Dedifferentiated amniotic fluid mesenchymal stem cell (primary cell): ENCODE data around the gene CD58.

Experiments
- DNase-seq: peaks from one replicate; pipeline ENCODE4 v3.0.0-alpha.2; 2016; ENCODE audit errors: extremely low spot score

Gene CD58

DNA sequence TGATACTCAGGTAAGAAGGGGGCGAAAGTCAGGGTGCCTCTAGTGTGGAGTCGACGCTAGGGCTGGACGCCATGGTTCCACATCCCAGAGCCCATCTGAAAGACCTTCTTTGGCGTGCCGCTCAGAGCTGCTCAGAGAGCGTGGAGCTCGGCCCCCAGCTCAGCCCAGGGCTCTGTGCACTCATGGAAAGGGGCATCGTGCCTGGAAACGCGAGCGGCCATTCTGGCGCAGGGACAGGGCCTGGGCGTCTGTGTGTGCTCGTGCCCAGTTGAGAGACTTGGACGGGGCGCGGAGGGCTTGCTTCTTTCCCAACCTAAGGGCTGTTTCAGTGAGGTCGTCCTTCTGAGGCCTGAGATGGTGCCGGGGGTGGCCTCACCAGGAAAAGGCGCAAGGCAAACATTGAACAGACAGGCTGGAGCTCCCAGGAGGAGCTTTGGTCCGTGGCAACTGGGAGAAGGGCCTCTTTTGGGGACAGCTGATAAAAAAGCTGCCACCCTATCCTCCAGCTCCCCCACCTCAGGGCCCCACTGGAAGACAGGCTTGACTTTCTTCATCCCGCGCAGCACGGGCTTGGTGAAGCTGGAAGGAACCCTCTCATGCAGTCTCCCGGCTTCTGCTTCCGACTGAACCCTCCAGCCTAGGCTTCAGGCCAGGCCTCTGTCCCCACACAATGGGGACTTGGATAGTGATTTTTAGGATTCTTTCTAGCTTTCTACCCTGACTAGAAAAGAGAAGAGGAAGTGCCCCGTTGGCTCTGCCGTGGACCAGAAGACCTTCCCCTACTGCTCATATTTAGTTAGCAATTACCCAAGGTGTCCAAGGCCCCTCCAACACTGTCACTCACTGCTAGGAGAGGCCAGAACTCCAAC, 77.1 kb downstream of the CD58 start:
- no peak for DNase-seq

DNA sequence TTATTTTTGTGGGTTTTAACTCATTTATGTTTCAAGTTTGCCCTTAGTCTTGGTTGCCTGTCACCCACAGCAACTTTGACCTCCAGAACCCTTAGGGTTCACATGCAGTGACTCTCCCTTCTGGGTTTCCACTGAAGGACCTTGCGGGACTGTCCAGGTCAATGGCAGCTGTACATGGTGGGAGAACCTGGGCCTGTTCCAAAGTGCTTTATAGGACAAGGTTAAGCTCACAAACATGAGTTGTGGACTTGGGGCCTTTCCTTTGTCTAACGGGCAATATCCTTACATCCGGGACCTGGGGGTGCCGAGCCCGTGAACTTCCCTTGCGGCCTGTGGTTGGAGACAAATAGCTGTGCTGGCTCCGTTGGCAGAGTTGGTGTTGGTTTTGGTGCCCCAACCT, 77.8 kb downstream of the CD58 start:
- no peak for DNase-seq

DNA sequence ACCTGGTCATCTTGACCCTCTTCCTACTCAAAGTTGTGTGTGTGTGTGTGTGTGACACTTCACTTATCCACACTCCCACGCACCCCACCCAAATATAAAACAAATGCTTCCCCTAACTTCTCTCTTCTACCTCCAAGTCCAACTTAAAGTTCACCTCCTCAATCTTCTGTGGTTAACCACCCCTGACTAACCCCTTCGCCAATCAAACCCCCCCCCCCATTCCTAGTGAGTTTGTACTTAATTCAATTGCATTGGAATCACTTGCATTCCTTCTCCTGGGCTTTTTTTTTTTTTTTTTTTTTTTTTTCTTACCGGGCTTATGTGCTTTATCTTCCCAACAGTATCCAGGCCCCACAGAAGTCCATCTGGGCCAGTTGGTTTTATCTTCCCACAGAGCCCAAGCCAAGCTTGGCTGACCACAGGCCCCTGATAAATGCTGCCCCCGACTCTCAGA, 78.4 kb downstream of the CD58 start:
- no peak for DNase-seq

DNA sequence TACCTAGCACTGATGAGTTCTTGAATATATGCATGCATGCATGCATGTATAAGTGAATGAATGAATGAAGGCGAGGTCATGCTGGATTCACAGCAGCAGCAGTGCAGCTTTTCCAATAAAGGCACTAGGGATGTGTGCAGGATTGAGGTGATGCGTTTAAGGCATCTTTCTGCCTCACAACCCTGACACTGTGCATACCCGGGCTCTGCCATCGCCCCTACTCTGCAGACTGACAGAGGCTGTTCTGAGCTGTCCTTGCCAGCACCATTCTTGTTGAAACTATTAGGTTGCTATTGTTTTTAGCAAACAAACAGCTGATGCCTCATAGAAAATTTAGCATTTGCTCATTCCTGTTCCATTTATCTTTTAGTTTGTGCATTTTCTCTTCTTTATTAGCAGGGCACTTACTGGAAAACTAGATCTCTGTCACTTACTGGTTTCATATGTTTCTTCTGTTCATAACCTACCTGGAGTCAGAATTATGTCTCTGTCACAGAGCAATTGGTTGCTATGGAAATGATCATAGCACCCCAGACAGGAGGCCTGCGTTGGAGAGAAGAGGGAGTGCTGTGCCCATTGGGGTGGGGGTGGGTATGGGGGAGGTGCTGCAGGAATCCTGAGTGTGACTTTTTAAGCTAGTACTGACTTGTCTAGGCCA, 79.0 kb downstream of the CD58 start:
- no peak for DNase-seq

DNA sequence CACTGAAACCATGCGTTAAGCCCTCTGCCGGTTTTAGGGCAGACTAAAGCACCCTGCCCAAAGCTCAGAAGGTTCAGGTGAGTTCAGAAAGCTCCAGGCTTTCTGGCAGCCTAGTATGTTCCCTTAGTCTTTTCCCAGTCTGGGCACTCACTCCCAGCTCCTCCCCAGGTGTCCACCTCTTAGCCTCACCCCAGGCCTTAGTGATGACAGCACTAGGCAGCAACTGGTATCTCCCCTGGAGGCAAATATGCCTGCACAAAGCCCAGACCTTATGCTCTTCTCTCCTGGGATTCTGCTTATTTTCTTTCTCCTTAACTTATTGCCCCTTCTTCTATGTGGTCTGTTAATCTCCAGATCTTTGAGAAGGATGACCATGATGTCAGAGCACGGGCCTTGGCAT, 80.2 kb downstream of the CD58 start:
- DNase-seq: no peak

DNA sequence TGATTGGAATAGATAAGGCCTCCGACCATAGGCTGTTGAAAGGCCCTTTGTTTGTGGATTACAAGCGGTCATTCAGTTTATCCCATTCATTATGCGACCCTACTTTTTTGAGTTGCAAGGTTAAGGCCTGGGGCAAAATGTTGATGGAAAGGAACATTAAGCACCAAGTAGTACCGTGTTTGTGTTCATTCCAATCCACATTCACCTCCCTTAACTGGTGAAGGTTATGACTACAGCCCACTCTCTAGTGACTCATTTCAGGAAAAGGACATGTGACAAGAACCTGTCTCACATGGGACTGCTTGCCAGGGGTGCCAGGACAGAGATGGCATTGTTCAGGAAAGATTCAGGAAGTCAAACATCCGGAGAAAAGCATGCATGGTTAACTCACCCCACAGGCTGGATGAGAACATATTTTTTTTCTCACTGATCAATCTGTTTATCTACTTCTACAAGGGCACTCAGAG, 81.6 kb downstream of the CD58 start:
- DNase-seq: no peak

DNA sequence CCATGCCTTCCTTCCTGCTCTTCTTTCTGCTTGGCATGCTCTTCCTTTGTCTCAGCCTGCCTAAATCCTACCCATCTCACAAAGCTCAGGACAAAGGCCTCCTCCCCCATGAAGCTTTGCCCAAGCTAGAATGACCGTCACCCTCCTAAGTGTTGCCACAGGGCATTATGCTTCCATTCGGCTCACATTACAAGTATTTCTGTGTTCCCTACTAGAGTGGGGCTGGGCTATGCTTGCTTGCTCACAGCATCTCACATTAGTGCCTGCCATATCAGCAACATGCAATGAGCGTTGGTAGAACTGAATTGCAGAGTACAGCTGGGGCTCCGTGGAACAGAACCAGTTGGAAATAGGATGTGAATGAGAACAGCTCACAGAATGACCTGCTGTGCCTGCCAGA, 82.8 kb downstream of the CD58 start:
- no peak for DNase-seq

DNA sequence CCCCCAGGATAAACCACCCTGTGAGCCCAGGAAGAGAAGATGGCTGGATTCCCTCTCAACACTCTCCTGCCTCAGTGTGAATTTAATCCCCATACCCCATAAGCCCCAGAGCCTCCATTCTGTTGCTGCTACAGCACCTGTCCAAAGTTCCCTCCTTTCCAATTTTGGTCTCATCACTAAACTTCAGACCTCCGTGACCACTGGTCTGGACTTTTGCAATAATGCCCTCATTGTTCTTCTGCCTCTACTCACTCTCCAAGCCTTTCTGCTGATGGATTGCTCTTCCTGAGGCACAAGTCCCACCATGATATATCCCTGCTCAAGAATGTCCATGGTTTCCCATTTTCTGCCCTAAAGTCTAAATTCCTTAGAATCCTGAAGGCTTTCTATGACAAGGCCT, 83.2 kb downstream of the CD58 start:
- DNase-seq: no peak

DNA sequence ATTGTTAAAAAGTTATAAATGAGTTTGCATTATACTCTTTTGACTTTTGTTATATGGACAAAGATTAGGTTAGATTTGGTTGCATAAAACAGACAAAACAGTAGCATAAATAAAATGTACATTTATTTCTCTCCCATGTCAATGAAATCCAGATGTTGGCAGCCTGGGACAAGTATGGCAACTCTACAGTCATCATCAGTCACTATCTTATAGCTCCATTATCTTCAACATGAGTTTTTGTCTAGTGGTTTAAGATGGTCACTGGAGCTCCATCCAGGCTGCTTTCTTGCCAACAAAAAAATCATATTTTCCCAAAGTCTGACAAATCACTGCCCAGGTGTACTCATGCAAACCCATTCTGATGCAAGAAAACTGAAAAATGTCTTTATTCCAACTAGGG, 83.8 kb downstream of the CD58 start:
- DNase-seq: no peak

DNA sequence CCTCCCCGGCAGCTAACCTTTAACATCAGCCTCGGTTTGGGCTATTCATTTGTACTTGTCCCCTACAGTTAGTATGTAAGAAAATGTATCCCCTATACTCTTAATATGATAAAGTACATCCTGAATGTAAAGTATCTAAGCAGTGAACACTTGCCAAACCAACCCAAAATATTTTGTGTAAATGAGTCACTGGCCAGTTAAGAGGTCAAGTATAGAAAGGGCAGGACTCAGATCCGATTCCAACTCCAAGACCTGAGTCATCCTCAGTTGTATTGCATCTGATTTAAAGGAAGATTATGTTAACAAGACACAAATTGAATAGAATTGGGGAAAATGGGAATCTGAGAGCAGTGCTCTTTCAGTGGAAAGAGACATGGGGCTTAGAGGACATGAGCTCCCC, 84.4 kb downstream of the CD58 start:
- peak; percentile 54 for DNase-seq

DNA sequence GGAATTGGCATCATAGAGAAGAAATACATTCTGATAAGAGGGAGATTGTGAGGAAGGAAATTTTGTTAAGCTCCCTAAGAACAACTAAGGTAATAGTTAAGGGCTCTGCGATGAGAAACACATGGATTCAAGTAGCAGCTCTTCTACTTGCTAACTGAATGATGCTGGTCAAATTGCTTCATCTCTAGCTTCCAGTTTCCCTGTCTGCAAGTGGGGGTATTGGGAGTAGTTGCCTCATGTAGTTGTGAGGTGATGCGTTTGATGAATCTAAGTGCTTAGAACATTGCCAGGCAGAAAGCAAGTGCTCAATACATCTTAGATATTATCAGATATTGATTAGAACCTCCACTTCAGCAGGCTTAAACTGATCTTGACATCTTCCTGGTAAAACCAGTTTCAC, 84.8 kb downstream of the CD58 start:
- no peak for DNase-seq

DNA sequence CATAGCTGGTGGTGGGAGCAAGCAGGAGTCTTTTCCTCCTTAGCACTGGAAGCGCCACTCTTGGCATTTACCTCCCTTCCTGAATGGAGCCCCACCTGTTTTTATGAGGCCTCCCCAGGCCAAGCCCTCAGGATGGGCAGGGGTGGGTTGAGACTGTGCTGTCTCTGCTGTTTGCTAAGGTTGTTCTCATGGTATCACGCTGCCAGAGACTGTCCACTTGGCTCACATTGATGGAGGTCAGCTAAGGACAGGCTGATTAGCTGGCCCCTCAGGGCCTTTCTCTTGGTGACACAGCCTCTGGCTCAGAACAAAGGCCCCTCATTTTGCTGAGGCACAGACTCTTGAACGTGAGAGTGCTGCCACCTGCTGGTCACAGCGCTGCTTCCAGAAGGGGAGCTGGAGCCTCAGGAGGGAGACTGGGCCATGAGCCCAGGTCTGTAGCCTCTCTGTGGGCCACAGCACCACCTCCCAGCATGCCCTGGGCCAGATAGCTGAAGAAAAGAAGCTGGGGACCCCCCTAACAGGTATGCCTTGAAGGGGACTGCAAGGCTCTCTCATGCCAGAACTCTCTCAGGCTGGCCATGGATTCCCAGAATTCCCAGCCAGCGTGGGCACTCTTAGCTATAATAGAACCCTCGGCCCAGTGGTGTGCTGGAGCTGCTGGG, 85.6 kb downstream of the CD58 start:
- peak; percentile 84 for DNase-seq

DNA sequence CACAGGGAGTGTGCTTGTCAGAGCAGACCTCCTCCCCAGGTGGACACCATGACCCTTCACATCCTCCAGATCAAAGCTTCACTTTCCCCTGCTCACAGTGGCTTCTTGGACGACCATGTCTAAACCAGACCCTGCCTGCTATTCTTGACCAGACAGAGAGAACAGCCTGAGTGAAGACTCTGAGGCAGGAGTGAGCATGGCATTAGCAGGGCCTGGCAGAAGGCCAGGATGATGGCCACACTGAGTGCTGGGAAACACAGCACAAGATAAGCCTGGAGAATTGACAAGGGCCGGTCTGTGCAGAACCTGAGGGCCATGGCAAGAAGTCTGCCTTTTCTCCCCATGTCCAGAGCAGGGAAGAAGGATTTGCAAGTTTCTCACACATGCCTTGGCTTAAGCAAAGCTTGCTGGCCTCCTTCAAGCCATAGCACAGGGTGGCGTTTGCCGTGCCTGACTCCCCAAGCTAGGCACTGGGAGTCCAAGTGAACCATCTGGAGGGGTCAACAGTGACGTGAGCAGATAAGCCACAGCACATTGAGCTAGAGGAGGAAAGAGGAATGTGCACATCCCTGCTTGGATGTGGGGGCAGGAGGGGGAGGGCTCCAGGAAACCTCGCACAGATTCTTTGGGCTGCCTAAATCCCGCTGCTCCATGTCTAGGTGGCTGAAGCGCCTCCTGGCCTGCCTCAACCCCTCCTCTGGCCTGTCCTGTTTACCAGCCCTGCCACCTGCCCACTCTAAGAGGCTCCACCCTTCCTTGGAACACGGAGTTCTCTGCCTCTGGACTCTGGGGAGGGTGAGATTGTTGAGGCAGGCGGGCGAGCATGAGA, 87.1 kb downstream of the CD58 start:
- DNase-seq: no peak

DNA sequence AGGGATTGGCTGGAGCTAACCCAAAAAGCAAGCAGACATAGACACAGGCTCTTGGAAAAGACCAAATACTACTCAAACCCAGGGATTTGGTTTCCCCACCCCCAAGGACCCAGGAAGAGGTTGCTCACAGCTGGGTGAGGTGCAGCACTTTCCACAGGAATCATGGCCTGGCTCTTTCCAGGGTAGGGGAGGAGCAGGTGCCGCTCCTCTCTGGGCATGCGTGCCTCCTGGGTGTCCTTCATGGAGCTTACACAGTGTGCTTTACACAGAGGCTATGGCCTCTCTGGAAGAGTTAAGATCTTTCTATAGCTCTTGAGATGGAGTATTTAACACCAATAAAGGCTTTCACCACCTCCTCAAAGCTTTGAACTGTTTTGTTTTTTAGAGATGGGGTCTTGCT, 88.3 kb downstream of the CD58 start:
- DNase-seq: no peak

DNA sequence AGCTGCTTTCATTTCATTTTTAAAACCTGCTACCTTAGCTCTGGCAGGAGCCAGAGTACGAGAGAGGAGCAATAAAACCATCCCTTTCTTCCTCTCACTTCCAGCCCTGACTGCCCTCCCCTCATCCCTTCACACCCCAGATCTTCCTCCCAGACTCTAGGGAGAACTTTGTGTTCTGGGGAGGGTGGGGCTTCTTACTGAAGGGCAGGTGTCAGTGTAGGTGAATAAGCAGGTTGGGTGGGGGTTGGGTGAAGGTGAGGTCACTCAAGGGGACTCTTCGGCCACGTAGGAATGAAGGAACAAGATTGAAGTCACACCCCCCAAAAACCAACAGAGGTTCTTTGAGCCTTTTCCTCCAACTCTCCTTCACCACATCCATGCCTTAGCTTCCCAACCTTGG, 88.9 kb downstream of the CD58 start:
- DNase-seq: no peak

DNA sequence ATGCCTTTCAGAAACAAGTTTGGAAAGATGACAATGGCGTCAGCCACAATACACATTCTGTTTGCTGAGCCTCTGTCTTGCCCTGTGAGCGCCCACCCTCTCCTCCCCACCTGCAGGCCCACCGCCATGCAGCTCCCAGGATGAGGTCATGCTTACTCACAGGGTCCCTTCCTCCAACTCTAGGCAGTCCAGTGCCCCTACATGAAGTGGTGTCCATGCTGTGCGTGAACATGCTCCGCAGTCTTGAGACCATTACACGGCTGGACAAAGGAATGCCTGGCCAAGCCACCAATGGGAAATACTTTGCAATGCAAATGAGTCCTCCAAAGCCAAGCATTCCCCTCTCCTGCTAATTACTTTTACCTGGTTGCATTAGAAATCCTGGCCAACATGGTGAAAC, 92.2 kb downstream of the CD58 start:
- no peak for DNase-seq

DNA sequence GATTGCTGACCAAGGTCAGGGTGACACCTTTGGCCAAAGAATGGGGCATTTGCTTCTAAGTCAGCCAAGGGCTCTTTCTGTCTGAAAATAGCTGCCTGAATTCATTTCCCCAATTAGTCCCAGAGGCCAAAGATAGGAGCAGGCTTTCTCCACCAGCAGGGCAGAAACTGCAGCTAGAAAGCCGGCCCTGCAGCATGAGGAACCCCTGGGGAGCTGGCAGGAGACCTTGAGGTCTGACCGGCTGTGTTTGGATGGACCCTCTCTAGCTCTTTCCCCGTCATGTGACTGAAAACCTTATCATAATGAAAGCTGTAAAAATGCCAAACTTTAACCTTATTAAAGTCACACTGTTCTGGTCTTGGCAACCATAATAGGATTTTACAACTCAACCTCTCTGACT, 93.4 kb downstream of the CD58 start:
- DNase-seq: no peak

DNA sequence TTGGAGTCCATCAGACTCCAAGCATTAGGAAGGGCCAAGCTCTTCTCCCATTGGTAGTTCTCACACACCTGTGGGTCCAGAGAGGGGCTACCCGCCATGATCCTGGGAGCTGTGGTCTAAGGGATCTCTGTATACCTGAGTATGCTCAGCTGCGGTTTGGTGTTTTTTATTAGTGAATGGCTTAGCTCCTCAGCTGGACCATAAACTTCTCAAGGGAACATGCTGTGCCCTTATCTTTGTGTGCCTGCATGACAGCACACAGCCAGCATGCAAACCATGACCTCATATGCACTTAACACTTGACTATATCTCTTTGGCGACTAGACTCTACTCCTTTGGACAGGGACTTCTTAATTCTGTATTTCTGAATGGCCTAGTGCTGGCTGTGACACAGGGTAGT, 94.5 kb downstream of the CD58 start:
- DNase-seq: no peak

DNA sequence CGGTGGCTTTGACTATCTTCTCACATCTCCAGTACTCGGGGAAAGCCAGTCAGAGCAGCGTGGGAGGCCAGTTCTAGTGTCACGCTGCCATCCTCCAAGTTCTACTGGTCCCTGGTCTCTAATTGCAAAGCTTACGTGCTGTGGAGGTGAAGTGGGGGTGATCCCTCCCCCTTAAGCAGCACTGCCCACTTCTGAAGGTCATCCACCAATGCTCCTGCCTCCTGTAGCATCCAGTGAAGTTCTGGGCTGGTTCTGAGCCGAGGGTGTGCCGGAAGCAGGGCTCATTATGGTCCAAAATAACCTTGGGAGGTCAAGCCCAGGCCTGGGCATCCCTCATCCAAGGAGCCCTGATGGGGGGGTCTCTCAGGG, 95.0 kb downstream of the CD58 start:
- no peak for DNase-seq

DNA sequence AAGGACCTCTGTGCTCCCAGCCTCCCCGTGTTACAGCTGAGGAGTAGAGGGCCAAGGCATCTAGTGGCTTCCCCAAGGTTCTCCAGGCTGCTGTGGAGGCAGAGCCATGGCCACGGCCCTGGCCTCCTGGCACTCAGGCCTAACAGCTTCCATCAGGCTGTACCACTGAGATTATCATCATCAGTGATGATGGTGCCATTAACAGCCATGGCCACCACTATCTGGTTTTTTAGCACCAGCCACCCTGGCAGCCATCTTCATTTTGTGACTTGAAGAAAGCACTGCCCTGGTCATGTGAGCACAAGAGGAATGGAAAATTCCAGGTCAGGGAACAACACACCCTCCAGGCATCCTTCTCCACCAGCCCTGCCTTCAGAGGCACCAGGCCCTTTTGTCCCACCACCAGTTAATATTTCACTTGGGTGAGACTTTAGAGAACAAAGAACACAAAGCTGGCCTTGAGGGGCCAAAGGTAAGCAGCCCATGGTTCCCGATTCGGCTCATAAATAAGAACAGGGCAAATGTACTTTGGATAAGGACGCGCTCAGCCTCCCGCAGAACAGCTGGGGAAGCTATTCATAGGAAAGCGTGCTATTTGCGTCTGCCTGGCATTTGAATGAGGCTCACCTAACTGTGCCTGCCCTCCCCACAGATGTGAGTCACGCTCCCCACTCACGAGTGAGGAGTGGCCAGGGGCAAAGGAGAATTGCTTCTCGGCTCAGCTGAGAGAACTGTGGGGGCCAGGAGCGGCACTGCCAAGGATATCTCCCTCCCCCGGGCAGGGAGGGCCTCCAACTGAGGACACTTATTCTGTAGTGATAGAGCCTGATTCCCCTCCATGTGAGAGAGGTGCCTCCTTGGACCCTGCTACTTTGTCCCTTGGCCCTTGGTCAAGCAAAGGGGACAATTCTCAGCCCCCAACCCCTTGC, 95.6 kb downstream of the CD58 start:
- no peak for DNase-seq

DNA sequence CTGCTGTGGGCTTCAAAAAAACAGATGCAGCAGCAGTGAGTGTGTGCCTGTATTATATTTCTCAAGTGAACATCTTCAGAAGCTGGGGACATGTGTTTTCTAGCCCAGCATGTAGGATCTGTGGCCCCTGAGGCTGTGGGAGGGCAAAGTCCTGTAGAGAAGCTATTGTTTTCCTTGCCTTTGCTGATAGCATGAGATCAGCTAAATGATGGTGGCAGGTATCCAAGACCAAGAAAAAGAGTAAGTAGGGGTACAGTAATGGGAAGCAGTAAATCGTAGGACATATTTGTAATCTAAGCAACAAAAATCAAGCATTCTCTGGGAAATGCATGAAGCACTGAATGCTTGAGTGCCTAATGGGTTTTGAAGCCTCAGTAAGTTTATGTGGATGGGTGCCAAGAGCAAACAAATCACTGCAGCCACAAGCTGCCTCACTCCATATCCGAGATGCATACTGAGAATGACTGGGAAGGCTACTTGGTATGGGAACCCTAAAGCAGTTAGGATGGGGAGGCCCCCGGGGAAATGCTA, 98.3 kb downstream of the CD58 start:
- DNase-seq: peak; percentile 27
